C4-2B (cell line): ENCODE measurements around the gene CKB.

Experiments
- CTCF ChIP-seq: fragments of 450-650 bp; conservative IDR thresholded peaks from 2 replicates; pipeline ENCODE4 v1.5.1; 2017; ENCODE audit warnings: mild to moderate bottlenecking
- ZFX ChIP-seq: fragments of 450-650 bp; IDR thresholded peaks from 2 replicates; pipeline ENCODE4 v1.6.1; 2017

- no peak for TF ChIP-seq CTCF
- no peak for TF ChIP-seq ZFX
These were observed 39.0 kb downstream of the CKB start for GRCh38 chr14:103483600-103483999.
